Cardiac fibroblast (primary cell): ENCODE data around the gene ENC1.

Experiments used
- DNase-seq, 2 donors: peaks; one replicate each; pipeline versions ENCODE4 v3.0.0 to v3.0.0-alpha.2; 2010; ENCODE audit warnings: low read depth in 2 of 2
- H3K4me3 ChIP-seq, 2 donors: replicated peaks in 1 of 2; 1 replicate in 1 of 2; 2 replicates in 1 of 2; pipeline ENCODE4 v1.5.1; 2011; ENCODE audit warnings: low read depth in 2 of 2, low read length in 2 of 2, mild to moderate bottlenecking in 2 of 2, moderate library complexity in 1 of 2
- CTCF ChIP-seq: IDR thresholded peaks from one replicate; pipeline ENCODE4 v1.5.1; 2011; ENCODE audit warnings: low read depth, mild to moderate bottlenecking, low read length, inconsistent platforms

The ENC1 gene

GRCh38 chr5:74665273-74665672, 24.7 kb upstream of the ENC1 start:
- no peak for TF ChIP-seq CTCF
- DNase-seq, result peak in 1 of 2 donors; percentile 33
- H3K4me3 ChIP-seq, result no peak overlapping the region

- no peak for DNase-seq
- no peak for TF ChIP-seq CTCF
- no peak overlapping the region for H3K4me3 ChIP-seq
These were observed 24.0 kb upstream of the ENC1 start for GRCh38 chr5:74664551-74664950.

- TF ChIP-seq CTCF, result no peak
- peak in 1 of 2 donors; percentile 16 for DNase-seq
- no peak overlapping the region for H3K4me3 ChIP-seq
These were observed 20.3 kb upstream of the ENC1 start for GRCh38 chr5:74660873-74661272.

GRCh38 chr5:74660140-74660539, 19.6 kb upstream of the ENC1 start:
- TF ChIP-seq CTCF, result no peak
- no peak overlapping the region for H3K4me3 ChIP-seq
- peak in 1 of 2 donors; percentile 35 for DNase-seq

- no peak overlapping the region for H3K4me3 ChIP-seq
- TF ChIP-seq CTCF, result no peak
- DNase-seq, result no peak
These were observed 18.6 kb upstream of the ENC1 start for GRCh38 chr5:74659172-74659571.

- no peak for DNase-seq
- no peak for TF ChIP-seq CTCF
- H3K4me3 ChIP-seq, result no peak overlapping the region
These were observed 16.6 kb upstream of the ENC1 start for GRCh38 chr5:74657165-74657564.

GRCh38 chr5:74655716-74656115, 15.2 kb upstream of the ENC1 start:
- DNase-seq, result no peak
- no peak for TF ChIP-seq CTCF
- no peak overlapping the region for H3K4me3 ChIP-seq
